Esophagus (tissue), 2 donors: ENCODE data around the gene SFMBT2. TPM values are rescaled to one million over a fixed set of nuclear protein-coding genes. Genes with fewer than 3 reads are reported as not detected.

Experiments
- H3K27ac ChIP-seq, 2 donors: one replicate each; pipeline ENCODE4 v1.5.1; 2013; ENCODE audit warnings: low read depth in 2 of 2, mild to moderate bottlenecking in 2 of 2, inconsistent platforms in 1 of 2, low read length in 1 of 2, moderate library complexity in 1 of 2
- H3K27me3 ChIP-seq, 2 donors: one replicate each; pipeline ENCODE4 v1.6.1; 2013; ENCODE audit warnings: low read length in 2 of 2, control low read depth in 1 of 2, mild to moderate bottlenecking in 1 of 2; ENCODE audit not compliant: insufficient read depth in 2 of 2, control insufficient read depth in 1 of 2
- H3K36me3 ChIP-seq, 2 donors: one replicate each; pipeline ENCODE4 v1.6.1; 2013; ENCODE audit warnings: low read length in 1 of 2; ENCODE audit not compliant: control insufficient read depth in 2 of 2, insufficient read depth in 2 of 2
- H3K4me1 ChIP-seq, 2 donors: one replicate each; pipeline ENCODE4 v1.6.1; 2013; ENCODE audit warnings: low read length in 1 of 2; ENCODE audit not compliant: control insufficient read depth in 2 of 2, insufficient read depth in 2 of 2
- H3K4me3 ChIP-seq, 2 donors: one replicate each; pipeline ENCODE4 v1.5.1; 2013; ENCODE audit warnings: low read length in 2 of 2, mild to moderate bottlenecking in 2 of 2, low read depth in 1 of 2, moderate library complexity in 1 of 2
- H3K9me3 ChIP-seq, 2 donors: one replicate each; pipeline ENCODE4 v1.6.1; 2013; ENCODE audit warnings: mild to moderate bottlenecking in 2 of 2, low read depth in 1 of 2, low read length in 1 of 2, moderate library complexity in 1 of 2; ENCODE audit not compliant: control insufficient read depth in 2 of 2, insufficient read depth in 1 of 2
- WGBS, 2 donors: extraction: QIAGEN DNeasy Blood & Tissue Kit; methylation state at CpG; one replicate each; pipeline ENCODE4 v1.1.7; 2013; 5-methylcytosine and 5-hydroxymethylcytosine counted together
- polyA plus RNA-seq, 2 donors: library from polyadenylated mRNA; stranded (reverse); fragments of 200-250 nt; gene quantifications; one replicate each; pipeline ENCODE4 v1.2.3, GENCODE V29; 2013
- donor health status: healthy with polysubstance abuse.
- donor health status: Bipolar disorder and iron deficiency.

The SFMBT2 gene
- polyA plus RNA-seq, 2 donors, result 0.45 to 0.55 TPM

GRCh38 chr10:7288060-7288690 lies 122.7 kb downstream of the SFMBT2 start:
- H3K27ac ChIP-seq, result no peak overlapping the region
- H3K27me3 ChIP-seq, result no peaks in the 10 kb centered on the region
- no peak overlapping the region for H3K4me3 ChIP-seq
- 90% methylated on average over 12 of the region's 12 CpGs for WGBS, 2 donors
- H3K36me3 ChIP-seq, result no peaks in the 10 kb centered on the region
- H3K9me3 ChIP-seq, result no peaks in the 10 kb centered on the region
- H3K4me1 ChIP-seq, result no peaks in the 10 kb centered on the region

- 92 to 96% methylated on average over 3 of the region's 3 CpGs for WGBS, 2 donors
- H3K27ac ChIP-seq, result no peak overlapping the region
- no peaks in the 10 kb centered on the region for H3K27me3 ChIP-seq
- H3K9me3 ChIP-seq, result no peaks in the 10 kb centered on the region
- no peaks in the 10 kb centered on the region for H3K36me3 ChIP-seq
- H3K4me1 ChIP-seq, result no peaks in the 10 kb centered on the region
- no peak overlapping the region for H3K4me3 ChIP-seq
These were observed 123.5 kb downstream of the SFMBT2 start for GRCh38 chr10:7287377-7287776.

DNA sequence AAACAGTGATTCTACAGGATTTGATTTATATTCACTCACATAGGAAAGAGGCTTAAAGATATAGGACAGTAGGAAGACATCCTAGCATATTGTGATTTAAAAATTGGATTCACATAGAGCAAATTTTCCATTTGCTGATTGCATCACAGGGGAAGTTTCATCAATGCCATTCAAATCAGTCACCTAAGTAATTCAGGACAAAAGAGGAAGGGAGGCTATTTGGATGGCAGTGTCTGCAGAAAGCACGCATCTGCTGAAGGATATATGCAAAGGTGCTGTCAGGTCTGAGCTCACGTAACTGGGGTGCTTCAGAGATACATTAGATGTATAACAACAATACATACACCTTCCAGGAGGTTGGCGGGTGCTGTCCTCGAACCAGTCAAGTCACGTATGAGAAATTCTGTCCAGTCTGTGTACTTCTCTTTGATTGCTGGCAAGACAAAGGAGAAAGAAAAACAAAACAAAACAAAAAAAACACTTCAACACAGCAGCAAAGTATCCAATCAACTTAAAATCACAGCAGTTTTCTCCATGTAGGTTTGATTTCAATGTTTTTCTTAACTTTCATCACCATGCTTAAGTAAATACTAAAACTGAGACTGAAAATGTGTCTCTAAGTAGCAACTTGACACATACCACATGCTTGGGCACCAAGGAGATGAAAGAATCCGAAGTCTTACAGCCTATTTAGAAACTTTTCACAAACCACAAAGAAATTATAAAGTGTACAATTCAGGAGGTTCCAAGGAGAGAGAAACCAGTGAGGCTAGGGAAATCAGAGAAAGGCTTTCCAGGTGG lies 125.1 kb downstream of the SFMBT2 start:
- Histone ChIP-seq H3K27ac (no peak overlapping the region), H3K4me1 (no peaks in the 10 kb centered on the region), H3K27me3 (no peaks in the 10 kb centered on the region), H3K36me3 (no peaks in the 10 kb centered on the region), H3K4me3 (no peak overlapping the region), H3K9me3 (no peaks in the 10 kb centered on the region)
- WGBS, 2 donors, result 85% methylated on average over 6 of the region's 6 CpGs

DNA sequence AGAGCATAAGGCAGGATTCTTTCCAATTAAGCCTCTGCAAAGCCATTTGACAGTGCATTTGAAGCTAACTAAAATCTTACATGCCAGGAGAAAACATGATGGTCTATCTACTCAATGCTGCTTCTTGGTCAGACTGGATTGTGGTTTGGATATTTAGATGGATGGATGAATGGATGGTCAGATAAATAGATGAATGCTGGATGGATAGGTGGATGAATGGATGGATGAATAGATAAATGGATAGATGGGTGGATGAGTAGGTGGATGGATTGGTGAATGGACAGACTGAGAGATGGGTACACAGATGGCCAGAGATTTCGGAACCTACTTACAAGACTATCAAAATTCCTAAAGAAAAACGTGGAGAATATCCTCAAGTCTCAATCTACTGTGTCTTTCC lies 127.6 kb downstream of the SFMBT2 start:
- no peaks in the 10 kb centered on the region for H3K27me3 ChIP-seq
- no peaks in the 10 kb centered on the region for H3K4me1 ChIP-seq
- 85 to 94% methylated on average over 2 of the region's 2 CpGs for WGBS, 2 donors
- no peak overlapping the region for H3K27ac ChIP-seq
- no peak overlapping the region for H3K4me3 ChIP-seq
- H3K9me3 ChIP-seq, result no peaks in the 10 kb centered on the region
- H3K36me3 ChIP-seq, result no peaks in the 10 kb centered on the region

DNA sequence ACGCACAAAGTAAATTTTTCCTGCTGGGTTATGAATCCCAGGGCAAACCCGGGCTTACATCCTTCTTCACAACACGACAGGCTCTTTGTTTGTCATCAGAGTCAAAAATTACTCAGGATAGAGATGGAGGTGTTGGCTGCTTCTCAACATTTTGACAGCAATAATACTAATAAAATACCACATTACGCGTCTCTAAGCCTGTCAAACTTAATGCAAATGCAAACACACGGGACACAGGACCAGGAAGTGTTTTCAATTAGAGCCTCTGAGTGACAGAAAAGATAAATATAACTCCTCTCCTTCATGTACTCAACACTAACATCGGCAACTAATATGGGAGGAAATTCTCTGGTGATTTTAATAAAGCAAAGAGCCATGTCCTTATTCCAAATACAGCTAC lies 128.4 kb downstream of the SFMBT2 start:
- Histone ChIP-seq H3K36me3 (no peaks in the 10 kb centered on the region), H3K4me3 (no peak overlapping the region), H3K9me3 (no peaks in the 10 kb centered on the region), H3K27me3 (no peaks in the 10 kb centered on the region), H3K4me1 (no peaks in the 10 kb centered on the region), H3K27ac (no peak overlapping the region)
- 48 to 56% methylated on average over 7 of the region's 7 CpGs for WGBS, 2 donors

DNA sequence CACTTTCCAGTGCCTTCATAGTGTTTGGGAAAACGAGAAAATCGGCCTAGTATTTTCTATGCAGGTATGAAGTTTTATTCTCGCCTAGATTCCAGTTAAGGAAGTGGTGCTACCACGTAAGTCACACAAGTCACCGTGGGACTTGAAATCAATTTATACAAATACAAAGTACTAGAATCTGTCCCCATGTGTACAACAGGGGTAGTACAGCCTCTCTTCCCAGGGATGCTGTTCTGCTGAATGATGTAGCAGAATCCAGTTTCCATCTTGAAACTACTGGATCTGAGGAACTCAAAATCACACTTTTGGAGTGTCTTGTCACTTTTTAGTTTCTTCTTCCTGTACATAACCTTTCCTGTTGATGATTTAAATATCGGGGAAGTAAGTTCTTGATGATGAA lies 129.4 kb downstream of the SFMBT2 start:
- Histone ChIP-seq H3K27ac (no peak overlapping the region), H3K27me3 (no peaks in the 10 kb centered on the region), H3K36me3 (no peaks in the 10 kb centered on the region), H3K4me3 (no peak overlapping the region), H3K4me1 (no peaks in the 10 kb centered on the region), H3K9me3 (no peaks in the 10 kb centered on the region)
- WGBS, 2 donors, result 84 to 88% methylated on average over 6 of the region's 6 CpGs

- Histone ChIP-seq H3K4me3 (no peak overlapping the region), H3K4me1 (no peaks in the 10 kb centered on the region), H3K27me3 (no peaks in the 10 kb centered on the region), H3K9me3 (no peaks in the 10 kb centered on the region), H3K36me3 (no peaks in the 10 kb centered on the region), H3K27ac (no peak overlapping the region)
- WGBS, 2 donors, result 83 to 88% methylated on average over 5 of the region's 5 CpGs
These were observed 131.5 kb downstream of the SFMBT2 start for GRCh38 chr10:7279303-7279702.

DNA sequence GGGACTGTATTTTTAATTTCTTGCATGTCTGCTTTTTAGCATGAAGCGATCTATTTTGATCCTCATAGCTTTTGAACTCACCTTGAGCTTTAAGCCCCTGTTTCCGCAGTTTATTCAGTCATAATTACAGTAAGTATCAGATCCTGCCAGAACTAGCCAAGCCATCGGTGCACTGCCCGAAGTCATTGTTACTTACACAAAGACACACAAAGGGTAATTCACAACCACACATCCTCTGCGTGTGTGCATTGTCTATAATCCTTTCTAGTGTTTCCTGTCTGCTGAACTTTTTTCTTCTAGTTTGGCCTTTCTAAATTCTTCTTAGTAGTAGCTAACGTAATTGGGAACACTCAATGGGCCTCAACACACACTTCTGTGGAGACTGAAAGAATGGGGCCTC lies 133.0 kb downstream of the SFMBT2 start:
- H3K27ac ChIP-seq, result no peak overlapping the region
- H3K4me3 ChIP-seq, result no peak overlapping the region
- H3K4me1 ChIP-seq, result no peaks in the 10 kb centered on the region
- 61 to 73% methylated on average over 6 of the region's 6 CpGs for WGBS, 2 donors
- H3K36me3 ChIP-seq, result no peaks in the 10 kb centered on the region
- no peaks in the 10 kb centered on the region for H3K9me3 ChIP-seq
- H3K27me3 ChIP-seq, result no peaks in the 10 kb centered on the region

- Histone ChIP-seq H3K36me3 (no peaks in the 10 kb centered on the region), H3K27me3 (no peaks in the 10 kb centered on the region), H3K9me3 (no peaks in the 10 kb centered on the region), H3K4me1 (no peaks in the 10 kb centered on the region), H3K4me3 (no peak overlapping the region), H3K27ac (no peak overlapping the region)
- WGBS, 2 donors, result 39 to 48% methylated on average over 2 of the region's 2 CpGs
These were observed 133.4 kb downstream of the SFMBT2 start for GRCh38 chr10:7277432-7277831.
